Measurements from ENCODE around the gene ZNF141. TPM values are rescaled to one million over a fixed set of nuclear protein-coding genes. Genes with fewer than 3 reads are reported as not detected.
"Not testable (repeated sequence)": the region's sequence is repeated elsewhere in the genome, so short reads cannot be mapped to it uniquely, and the experiment has no call there.

Gene ZNF141
- total and polyA plus RNA-seq, 2 experiments from 2014 or later = 10.9 to 29.7 TPM

DNA sequence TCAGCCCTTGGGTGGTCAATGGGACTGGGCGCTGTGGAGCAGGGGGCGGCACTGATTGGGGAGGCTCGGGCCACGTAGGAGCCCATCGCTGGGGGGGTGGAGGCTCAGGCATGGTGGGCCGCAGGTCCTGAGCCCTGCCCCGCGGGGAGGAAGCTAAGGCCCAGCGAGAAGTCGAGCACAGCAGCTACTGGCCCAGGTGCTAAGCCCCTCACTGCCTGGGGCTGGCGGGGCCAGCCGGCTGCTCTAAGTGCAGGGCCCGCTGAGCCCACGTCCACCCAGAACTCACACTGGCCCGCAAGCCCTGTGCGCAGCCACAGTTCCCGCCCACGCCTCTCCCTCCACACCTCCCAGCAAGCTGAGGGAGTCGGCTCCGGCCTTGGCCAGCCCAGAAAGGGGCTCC is 66.4 kb downstream of the ZNF141 start:
- H3K27me3 ChIP-seq = no peaks in the 10 kb centered on the region
- no peak for DNase-seq (ENCODE audit: low read depth in 1 of 2, low spot score in 1 of 2)
- TF ChIP-seq, protein P1, sequence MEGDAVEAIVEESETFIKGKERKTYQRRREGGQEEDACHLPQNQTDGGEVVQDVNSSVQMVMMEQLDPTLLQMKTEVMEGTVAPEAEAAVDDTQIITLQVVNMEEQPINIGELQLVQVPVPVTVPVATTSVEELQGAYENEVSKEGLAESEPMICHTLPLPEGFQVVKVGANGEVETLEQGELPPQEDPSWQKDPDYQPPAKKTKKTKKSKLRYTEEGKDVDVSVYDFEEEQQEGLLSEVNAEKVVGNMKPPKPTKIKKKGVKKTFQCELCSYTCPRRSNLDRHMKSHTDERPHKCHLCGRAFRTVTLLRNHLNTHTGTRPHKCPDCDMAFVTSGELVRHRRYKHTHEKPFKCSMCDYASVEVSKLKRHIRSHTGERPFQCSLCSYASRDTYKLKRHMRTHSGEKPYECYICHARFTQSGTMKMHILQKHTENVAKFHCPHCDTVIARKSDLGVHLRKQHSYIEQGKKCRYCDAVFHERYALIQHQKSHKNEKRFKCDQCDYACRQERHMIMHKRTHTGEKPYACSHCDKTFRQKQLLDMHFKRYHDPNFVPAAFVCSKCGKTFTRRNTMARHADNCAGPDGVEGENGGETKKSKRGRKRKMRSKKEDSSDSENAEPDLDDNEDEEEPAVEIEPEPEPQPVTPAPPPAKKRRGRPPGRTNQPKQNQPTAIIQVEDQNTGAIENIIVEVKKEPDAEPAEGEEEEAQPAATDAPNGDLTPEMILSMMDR (IDR thresholded peaks at IDR 0.05; ENCODE audit: low read depth, low read length) = no peak
- no peaks in the 10 kb centered on the region for H3K4me1 ChIP-seq (ENCODE audit: low read depth)
- no peaks in the 10 kb centered on the region for H3K9me3 ChIP-seq (ENCODE audit: low read depth)
- H3K27ac ChIP-seq = no peak overlapping the region
- H3K4me3 ChIP-seq = no peak overlapping the region
- no peaks in the 10 kb centered on the region for H3K36me3 ChIP-seq

DNA sequence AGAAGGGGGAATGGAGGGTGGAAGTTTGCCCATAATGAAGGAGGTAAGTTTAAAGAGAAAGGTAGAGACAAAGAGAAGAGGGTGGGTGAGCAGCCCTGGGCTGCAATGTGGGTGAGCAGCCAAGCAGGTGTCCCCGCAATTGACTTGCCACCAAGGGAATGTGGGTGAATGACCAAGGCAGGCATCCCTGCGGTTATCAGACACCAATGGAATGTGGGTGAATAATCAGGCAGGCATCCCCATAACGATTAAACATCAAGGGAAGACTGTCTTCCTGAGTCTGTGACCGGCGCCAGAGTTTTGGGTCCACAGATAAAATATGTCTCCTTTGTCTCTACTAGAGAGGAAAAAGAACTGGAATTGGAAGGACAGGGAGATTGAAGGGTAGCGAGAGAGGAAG is 70.7 kb downstream of the ZNF141 start:
- not testable (repeated sequence) for H3K27me3 ChIP-seq; H3K9me3 ChIP-seq (ENCODE audit: low read depth); H3K4me1 ChIP-seq (ENCODE audit: low read depth); H3K27ac ChIP-seq; H3K4me3 ChIP-seq; H3K36me3 ChIP-seq; DNase-seq (ENCODE audit: low read depth in 1 of 2, low spot score in 1 of 2)

DNA sequence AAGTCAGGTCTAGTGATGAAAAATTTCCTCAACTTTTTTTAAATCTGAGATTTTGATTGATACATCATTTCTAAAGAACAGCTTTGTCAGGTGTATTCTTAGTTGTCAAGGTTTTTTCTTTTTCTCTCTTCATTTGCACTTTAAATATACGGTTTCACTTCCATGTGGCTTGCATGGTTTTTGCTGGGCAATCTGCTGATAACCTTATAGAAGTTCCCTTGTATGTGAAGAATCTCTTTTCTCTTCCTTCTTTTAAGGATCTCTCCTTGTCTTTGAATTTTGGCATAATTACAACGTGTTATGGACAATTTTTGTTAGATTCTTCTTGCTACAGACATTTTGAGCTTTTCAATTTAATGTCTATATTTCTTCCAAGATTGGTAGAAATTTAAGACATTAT is 85.0 kb downstream of the ZNF141 start:
- Histone ChIP-seq H3K36me3 (no peaks in the 10 kb centered on the region), H3K27me3 (no peaks in the 10 kb centered on the region), H3K9me3 (ENCODE audit: low read depth) (peaks cover 3% of the 10 kb centered on the region), H3K4me1 (ENCODE audit: low read depth) (no peaks in the 10 kb centered on the region), H3K4me3 (no peak overlapping the region), H3K27ac (no peak overlapping the region)
- TF ChIP-seq, protein P1 (IDR thresholded peaks at IDR 0.05; ENCODE audit: low read depth, low read length) = no peak
- no peak for DNase-seq (ENCODE audit: low read depth in 1 of 2, low spot score in 1 of 2)

Other genes with a start within 250 kb of the ZNF141 start
- gene ZNF718, start 213.3 kb upstream of the ZNF141 start, total RNA-seq = 11.7 and 17.1 TPM in 2 replicates
- 11.1 and 12.6 TPM in 2 replicates for gene ZNF718, start 213.3 kb upstream of the ZNF141 start, polyA plus RNA-seq
- 1.7 and 2.2 TPM in 2 replicates for gene ZNF732, start 32.3 kb upstream of the ZNF141 start, total RNA-seq
- gene ZNF732, start 32.3 kb upstream of the ZNF141 start, polyA plus RNA-seq = 0.10 and 0.81 TPM in 2 replicates
- 15.1 and 20.8 TPM in 2 replicates for gene ZNF721, start 161.3 kb downstream of the ZNF141 start, total RNA-seq
- gene ZNF721, start 161.3 kb downstream of the ZNF141 start, polyA plus RNA-seq = 20.0 and 35.9 TPM in 2 replicates
- gene PIGG, start 161.4 kb downstream of the ZNF141 start, total RNA-seq = 26.5 and 52.9 TPM in 2 replicates
- 39.2 and 48.5 TPM in 2 replicates for gene PIGG, start 161.4 kb downstream of the ZNF141 start, polyA plus RNA-seq
- gene TMEM271, start 238.5 kb downstream of the ZNF141 start, total RNA-seq = not detected in 2 replicates
- gene TMEM271, start 238.5 kb downstream of the ZNF141 start, polyA plus RNA-seq = not detected in 2 replicates

Measured in cardiac muscle cell (in vitro differentiated cells and primary cell).